HG03521 (cell line): Measurements from ENCODE around the gene VWA5A.
A peak's percentile ranks its signal among the peaks of the same experiment; 100 is the strongest.
"Not testable (repeated sequence)": the region's sequence is repeated elsewhere in the genome, so short reads cannot be mapped to it uniquely, and the experiment has no call there.

Experiments used
- ATAC-seq: cut with Tn5 transposase; IDR thresholded peaks from one replicate; pipeline ENCODE4 v1.9.1; 2021; ENCODE audit warnings: mild to moderate bottlenecking, moderate library complexity; ENCODE audit not compliant: unreplicated experiment

Gene VWA5A

DNA sequence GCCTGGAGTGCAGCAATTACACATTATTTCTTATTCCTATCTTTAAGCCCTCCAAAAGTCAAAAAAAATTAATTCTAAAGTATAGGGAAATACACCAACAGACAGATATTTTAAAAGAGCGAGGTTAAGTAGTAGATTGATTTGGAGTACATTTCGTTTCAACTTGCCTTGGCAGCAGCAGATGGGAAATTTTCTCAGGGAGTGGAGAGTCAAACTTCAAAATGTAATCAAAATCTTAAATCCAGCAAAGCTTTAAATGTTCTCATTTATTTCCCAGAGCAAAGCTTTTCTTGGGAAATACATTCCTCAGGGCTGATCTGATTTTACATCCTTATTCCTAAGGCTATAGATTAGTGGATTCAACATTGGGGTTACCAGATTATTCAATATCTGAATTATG, 21.9 kb upstream of the VWA5A start:
- ATAC-seq = no peak

DNA sequence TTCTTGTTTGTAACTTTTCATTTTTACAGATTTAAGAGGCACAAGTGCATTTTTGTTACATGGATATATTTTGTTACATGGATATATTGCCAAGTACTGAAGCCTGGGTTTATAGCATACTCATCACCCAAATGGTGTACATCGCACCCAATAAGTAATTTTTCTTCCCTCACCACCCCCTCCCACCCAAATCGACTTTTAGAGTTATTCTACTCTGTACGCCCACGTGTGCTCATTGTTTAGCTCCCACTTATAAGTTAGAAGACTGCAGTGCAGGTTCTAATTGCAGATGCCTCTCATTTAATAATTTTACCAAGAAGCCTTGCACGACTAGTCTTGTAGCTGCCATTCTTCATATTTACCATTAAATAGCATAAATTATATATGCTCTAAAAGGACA, 20.5 kb upstream of the VWA5A start:
- no peak for ATAC-seq

DNA sequence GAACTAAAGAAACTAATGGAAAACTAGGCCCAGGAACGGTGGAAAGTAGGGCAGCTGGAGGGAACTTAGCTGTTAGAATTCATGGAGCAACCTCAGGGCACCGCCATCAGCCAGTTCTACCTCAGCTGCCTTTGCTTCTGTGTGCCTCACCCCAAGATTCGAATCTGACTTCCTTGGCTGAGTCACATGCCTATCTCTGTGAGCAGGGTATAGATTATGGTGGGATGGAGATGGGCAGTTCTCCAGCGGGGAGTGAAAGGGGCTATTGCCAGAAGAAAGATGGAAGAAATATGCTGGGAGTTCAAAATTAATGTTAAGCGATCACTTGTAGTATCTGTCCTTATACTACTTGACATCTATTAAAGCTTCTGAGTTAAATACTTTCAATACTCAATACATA, 18.9 kb upstream of the VWA5A start:
- ATAC-seq = no peak

DNA sequence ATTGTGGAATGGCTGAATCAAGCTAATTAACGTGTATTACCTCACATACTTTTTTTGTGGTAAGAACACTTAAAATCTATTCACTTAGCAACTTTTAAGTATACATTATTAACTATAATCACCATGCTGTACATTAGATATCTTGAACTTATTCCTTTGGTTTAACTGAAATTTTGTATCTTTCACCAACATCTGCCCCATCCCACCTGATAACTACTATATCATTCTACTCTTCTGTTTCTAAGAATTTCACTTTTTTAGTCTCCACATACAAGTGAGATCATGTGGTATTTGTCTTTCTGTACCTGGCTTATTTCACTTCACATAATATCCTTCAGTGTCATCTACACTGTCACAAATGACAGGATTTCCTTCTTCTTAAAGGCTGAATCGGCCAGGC, 17.1 kb upstream of the VWA5A start:
- ATAC-seq = no peak

DNA sequence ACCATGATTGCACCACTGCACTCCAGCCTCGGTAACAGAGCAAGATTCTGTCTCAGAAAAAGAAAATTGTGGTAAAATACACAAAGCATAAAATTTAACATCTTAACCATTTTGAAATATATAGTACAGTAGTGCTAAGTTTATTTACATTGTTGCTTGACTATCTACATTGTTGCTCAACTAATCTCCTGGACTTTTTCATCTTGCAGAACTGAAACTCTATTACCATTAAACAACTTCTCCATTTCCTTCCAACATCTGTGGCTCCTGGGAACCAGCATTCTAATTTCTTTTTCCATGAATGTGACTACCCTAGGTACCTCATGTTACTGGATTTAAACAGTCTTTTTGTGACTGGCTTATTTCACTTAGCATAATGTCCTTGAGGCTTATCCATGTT, 13.5 kb upstream of the VWA5A start:
- no peak for ATAC-seq

DNA sequence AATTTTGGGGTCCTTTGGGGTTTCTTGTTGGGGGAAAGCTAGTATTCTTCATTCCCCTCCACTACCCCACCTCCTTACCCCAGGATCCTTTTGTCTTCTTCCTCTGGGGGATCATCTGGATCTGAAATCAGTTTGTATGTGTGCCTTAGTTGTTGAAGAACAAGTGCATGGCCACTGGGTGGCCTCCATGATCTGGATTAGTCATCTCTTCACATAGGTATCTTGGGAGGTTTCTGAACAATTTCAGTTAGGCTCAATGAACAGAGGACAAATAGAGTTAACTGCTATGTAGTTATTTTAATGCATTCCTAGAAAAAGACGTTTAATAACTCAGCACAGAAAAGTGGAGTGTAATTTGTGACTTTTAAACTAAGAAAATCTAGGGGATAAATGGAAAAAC, 7.1 kb upstream of the VWA5A start:
- ATAC-seq = peak; percentile 50

DNA sequence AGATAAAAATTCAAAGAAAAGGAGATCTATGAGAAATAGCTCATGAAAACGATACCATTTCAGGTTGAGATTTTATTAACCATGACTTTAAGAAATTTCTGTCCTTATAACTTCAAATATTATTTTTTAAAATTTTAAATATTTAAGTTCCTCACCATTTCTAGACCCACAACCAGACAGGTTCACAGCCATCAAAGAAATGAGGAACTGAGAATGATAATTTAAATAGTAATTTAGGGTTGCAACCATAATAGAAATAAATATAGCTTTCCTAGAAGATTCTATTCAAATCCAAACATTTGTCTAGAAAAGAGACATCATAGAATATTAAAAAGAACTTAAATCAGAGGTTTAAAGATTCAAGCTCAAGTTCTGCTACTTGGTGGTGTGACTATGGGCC, 5.9 kb upstream of the VWA5A start:
- ATAC-seq = no peak

DNA sequence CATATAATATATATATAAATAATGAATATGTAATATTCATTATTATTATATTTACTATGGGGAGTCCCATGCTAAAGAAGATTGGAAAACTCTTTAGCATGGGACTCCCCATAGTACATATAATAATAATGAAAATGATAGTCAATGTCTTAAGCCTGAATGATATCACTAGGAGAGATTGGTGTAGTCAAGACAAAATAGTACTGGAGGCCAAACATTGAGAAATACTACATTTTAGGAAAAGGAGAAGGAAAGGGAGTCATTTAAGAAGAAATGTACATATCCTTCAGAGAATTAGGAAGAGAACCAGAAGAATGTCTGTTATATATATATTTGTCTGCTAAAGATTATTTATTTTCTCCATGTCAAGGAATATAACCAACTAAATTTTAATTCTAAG, 5.0 kb upstream of the VWA5A start:
- no peak for ATAC-seq

DNA sequence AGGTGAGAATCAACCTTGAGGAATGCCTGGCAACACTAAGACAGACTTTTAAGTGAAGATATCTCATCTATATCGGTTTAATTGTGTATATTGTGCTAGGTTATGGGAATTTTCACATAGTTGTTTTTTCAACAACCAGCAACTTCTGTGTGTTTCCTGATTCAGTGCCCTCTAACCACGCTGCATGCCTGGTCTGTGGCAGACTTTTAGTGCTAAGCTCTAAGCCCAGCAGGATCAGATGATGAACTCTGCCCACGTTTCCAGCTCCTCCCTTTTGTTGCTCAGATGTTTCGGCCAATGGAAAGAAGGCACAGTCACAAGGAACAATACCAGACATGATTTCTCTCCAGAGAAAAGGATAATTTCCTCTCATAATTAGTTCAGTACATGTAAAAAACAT, 1.4 kb upstream of the VWA5A start:
- ATAC-seq = no peak

DNA sequence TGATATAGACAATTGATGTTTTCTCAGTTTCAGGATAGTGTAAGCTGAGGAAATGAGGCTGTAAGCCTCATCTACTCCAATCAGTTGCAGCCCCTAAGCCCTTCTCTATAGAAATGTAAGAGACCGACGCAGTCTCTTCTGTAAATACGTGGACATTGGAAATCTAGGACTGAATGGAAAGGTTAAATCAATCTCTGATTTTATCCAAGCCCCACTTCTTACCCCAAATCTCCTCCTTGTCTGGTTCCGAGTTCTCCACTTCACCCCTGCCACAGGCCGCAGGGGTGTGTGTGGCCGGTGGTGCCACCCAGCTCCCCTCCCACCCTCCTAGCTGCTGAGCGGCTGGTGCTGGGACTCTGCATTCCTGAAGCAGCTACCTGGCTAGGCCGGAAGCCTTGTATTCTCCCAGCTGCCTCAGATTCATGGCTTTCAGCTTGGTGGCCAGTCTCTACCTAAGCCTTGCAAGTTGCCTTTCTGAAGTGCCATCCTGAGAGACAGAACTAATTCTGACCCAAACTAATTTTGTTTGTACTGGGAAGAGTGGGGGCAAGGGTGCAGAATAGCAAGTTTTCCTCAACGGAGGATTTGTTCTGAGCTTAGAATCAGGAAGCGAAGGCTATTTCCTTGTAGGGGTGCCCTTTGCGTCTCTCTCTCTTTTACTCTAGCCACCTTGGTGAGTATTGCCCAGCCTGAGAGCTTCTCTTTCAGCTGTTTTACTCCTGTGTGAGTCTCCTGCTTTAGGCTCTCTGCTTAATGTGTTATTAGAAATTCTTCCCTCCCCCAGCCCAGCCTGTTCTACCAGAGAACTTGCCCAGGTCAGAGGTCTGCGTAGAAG, 749 bp downstream of the VWA5A start:
- peak; percentile 20 for ATAC-seq

DNA sequence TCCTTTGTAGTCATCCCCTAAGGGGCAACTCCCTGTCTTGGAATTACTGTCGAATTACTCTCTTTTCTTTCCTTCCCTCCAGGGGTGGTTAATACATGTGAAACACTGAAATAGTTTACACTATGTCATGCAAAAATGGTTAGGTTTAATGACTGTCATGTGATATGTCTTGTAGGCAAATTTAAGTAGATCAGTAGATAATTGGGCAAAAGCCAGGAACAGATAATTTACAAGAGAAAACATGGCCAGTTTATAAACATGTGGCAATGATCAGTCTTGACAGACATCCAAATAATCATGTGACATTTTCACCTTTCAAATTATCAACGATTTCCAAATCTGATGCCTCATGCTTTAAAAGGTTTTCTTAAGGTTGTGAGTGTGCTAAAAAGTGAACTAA, 3.9 kb downstream of the VWA5A start:
- ATAC-seq = no peak

DNA sequence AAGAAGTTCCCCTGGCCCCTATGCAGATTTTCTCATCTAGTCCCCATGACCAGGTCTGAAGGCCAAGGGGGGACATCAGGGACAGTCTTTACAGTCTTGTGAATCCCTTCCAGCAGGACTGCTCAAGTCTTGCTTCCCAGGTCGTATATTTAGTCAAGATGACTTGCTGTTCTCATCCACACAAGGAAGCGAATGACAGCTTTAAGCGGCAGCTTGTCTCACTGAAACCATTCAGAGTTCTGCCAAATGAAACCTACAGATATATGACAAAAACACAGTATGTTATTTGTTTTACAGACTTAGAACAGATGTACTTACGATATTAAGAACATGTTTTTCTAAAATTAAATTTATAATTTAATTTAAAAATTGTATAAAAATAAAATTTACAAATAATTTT, 5.6 kb downstream of the VWA5A start:
- ATAC-seq = no peak

DNA sequence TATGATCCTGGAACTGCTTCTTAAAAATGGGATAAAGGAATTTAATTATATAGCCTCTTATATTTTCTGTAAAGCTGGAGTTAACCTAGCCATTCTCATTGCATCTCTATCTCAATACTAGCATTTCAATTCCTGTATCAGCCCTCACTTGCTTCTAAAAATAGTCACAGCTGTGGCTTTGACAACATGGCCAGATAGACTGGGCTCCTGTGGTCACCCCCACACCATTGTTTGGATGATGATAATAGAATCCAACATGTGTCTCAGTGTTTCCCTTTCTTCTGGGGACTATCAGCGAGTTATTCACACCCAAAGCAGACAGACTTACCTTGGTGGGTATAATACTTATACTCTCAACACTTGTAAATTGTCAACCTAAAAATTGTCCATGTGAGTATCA, 6.9 kb downstream of the VWA5A start:
- ATAC-seq = no peak

DNA sequence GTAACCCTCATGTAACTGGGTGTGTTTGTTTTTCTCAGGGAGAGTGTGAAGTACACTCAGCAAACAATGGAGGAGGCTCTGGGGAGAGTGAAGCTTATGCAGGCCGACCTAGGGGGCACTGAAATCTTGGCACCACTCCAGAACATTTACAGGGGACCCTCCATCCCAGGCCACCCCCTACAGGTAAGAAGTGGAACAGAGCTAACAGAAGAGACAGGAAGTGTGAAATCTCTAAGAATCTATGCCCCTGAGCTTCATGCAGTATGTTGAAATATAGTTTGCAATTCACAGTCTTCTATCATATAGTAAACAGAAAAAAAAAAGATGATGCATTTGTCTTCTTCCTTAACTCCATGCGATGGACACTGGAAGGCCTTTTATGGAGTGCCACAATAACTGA, 8.4 kb downstream of the VWA5A start:
- ATAC-seq = no peak

DNA sequence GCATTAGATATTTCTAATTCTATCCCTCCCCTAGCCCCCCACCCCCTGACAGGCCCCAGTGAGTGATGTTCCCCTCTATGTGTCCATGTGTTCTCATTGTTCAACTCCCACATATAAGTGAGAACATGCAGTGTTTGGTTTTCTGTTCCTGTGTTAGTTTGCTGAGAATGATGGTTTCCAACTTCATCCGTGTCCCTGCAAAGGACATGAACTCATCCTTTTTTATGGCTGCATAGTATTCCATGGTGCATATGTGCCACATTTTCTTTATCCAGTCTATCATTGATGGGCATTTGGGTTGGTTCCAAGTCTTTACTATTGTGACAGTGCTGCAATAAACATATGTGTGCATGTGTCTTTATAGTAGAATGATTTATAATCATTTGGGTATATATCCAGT, 11.9 kb downstream of the VWA5A start:
- ATAC-seq = not testable (repeated sequence)

DNA sequence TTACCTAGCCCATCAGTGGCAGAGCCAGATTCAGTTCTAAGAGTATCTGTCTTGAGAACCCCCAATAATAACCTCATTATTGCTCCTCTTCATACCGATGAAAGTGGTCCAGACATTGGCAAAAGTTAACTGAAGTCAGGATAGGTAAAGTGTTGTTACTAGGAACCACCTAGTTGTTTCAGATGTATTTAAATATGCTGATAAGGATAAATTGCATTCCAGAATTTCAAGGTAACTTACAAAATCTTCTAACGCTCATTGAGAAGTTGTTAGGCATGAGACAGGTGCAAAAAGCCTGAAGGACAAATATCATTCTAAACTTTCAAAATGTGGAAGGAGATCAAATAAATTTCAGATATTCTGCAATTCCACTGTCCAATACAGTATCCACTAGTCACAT, 27.8 kb downstream of the VWA5A start:
- ATAC-seq = no peak

DNA sequence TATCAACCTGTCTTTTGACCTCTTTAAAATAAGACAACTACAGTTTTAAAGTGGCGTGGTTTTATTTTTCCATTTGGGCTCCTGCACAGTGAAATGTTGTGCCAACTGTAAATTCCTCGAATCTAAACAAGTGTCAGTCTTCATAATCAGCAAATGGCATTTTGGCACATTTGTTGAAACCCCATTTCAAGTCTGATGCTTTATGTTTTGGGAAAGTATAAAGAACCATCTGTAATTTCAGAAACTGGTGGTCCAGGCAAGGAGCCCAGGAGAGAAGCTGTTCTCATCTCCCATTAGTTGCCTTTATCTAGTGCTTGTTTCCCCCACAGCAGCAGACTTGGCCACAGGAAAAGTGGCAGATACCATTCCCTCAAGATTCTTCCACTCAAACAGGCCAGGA, 32.7 kb downstream of the VWA5A start:
- no peak for ATAC-seq

DNA sequence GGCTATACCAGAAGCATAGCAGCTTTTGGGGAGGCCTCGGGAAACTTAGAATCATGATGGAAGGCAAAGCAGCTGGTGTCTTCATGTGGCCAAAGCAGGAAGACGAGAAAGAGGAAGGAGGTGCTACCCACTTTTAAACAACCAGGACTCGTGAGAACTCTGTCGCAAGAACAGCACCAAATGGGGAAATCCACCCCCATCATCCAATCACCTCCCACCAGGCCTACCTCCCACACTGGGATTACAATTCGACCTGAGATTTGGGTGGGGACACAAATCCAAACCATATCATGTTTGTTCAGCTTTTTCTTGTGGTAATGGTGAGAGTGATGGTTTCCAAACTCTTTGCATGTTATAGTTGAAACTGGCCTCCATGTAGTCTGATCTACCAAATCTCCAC, 35.4 kb downstream of the VWA5A start:
- ATAC-seq = no peak

DNA sequence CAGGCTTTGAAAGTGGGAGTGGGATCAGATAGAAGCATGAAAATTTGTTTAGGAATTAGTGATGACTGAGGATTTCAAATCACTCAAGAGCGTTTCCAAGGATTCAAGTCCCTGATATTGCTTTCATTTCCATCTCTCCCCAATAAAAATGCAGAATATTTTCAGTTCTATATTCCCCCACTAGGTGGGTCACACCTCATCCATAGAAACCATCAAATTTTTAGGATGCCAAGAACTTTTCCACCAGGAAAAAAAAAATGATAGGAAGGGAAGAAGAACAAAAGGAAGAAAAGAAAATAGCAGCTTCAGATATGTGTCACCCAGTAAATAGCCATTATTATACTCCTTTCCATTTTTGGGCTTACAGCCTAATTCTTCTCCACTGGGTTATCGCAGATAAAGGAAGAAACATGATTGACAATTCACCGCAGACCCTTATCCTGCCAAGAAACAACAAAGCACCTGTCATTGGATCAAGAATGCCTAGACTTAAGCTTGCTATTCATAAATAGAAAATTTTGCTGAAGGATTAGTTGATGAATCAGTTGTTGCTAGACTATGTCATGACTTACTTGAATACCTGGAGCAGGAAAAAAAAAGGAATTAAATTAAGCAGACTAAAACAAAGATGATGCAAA, 37.6 kb downstream of the VWA5A start:
- no peak for ATAC-seq

DNA sequence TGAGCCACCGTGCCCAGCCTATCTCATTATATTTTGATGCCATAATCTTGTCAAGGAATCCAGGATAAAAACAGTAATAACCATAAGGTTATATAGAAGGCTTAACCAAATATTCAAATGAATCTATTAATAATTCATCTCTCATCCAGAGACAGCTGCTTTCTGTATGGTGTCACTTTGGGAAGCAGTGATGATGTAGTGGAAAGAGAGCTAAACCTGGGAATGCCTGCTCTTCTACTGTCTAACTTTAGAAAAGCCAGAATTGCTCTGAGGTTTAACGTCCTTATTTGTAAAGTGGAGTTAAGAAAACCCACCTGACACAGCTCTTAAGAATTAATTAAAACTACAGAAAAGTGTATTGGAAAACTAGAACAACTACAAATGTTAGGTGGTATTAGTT, 38.6 kb downstream of the VWA5A start:
- ATAC-seq = no peak

DNA sequence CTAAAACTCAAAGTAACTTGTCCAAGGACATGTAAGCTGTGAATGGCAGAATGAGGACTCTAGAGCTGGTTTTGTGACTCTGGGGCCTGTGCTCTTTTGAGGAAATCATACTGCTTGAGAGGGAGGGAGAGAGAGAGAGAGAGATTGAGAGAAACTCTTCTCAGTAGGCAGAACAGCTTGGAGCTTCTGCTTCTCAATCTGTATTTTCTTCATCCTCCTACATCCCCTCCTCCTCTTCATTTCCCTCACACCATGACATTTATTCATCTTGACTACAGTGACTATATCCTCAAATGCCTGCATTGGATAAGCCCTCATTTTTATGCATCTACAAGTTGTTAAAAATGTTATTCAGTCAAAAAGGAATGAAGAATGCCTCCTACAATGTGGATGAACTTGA, 44.2 kb downstream of the VWA5A start:
- no peak for ATAC-seq

DNA sequence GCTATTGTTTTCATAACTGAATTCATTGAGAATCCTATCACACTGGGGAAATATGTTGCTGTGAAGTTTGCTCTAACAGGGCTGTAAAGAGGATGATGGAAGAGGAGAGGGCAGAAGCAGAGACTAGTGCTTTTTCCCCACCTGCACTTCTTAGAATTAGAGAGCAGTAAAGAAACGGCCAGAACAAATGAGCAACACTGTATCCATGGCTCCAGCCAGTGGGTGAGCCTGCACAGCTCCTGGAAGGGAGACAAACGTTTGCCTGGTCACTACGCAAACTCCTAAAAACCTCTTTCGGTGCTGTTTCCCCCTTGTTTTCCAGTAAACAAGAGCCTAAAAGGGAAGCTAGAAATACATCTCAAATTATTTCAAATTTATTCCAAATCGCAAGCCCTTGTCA, 45.7 kb downstream of the VWA5A start:
- ATAC-seq = no peak

DNA sequence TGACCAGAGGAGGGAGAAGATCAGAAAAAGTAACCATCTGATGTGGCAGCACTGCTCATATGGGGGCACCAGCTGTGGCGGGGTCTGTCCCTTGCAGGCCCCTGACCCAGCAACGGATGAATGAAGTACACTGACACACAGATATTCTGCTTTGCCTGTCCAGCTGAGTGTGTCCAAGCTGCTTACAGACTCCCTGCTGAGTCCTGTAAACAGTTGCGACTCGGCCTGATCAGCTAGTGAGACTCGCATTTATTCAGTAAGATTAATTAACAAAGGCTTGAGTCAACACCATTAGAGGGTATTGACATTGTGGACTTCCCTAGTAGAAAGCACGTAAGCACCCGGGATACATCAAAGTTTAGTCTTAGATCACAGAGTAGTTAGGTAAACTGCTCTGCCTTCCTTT, 52.6 kb downstream of the VWA5A start:
- no peak for ATAC-seq
